H1 (cell line): ENCODE results near the gene ENDOU. TPM values are rescaled to one million over a fixed set of nuclear protein-coding genes. Genes with fewer than 3 reads are reported as not detected.

Experiments used
- CTCF ChIA-PET: fragments of 300-600 bp; sonication (Branson Sonifier 250); formaldehyde crosslinking; loops from one replicate; lab custom pipeline; 2021; ENCODE audit not compliant: partially characterized antibody; lab: Charles Lee
- POLR2A ChIA-PET: fragments of 300-600 bp; sonication (Branson Sonifier 250); formaldehyde crosslinking; loops from one replicate; lab custom pipeline; 2021; ENCODE audit warnings: inconsistent platforms; ENCODE audit not compliant: partially characterized antibody; lab: Charles Lee
- DNase-seq, 2 experiments: peaks; one replicate each; pipeline versions ENCODE4 v3.0.0 to v3.0.0-alpha.2; 2010 to 2022; ENCODE audit warnings: low spot score in 2 of 2, low read depth in 1 of 2, mixed read lengths in 1 of 2
- FAIRE-seq: peaks from 2 replicates; lab custom pipeline; 2011; peaks lifted over from hg19 to GRCh38; lab: Jason Lieb, UNC
- H2AFZ ChIP-seq: 2 replicates; pipeline ENCODE4 v1.8.1; 2012; ENCODE audit warnings: low read length, inconsistent platforms
- H2AK5ac ChIP-seq: 2 replicates; pipeline ENCODE4 v1.6.1; 2013; ENCODE audit warnings: low read depth, low read length
- H2BK120ac ChIP-seq: replicated peaks from 2 replicates; pipeline ENCODE3; 2013; ENCODE audit warnings: low read depth, low read length, inconsistent platforms
- H2BK12ac ChIP-seq: 2 replicates; pipeline ENCODE4 v1.6.1; 2013; ENCODE audit warnings: low read depth, low read length
- H2BK15ac ChIP-seq: 2 replicates; pipeline ENCODE4 v1.6.1; 2013; ENCODE audit warnings: low read length
- H2BK20ac ChIP-seq: 2 replicates; pipeline ENCODE4 v1.6.1; 2013; ENCODE audit warnings: low read length
- H2BK5ac ChIP-seq: 2 replicates; pipeline ENCODE4 v1.6.1; 2013; ENCODE audit warnings: low read depth, low read length
- H3K14ac ChIP-seq: 2 replicates; pipeline ENCODE4 v1.6.1; 2013; ENCODE audit warnings: inconsistent platforms; ENCODE audit not compliant: insufficient read length
- H3K18ac ChIP-seq: 2 replicates; pipeline ENCODE4 v1.6.1; 2013; ENCODE audit warnings: low read length; ENCODE audit errors: extremely low read depth
- H3K23ac ChIP-seq: 2 replicates; pipeline ENCODE4 v1.6.1; 2013; ENCODE audit warnings: inconsistent platforms; ENCODE audit not compliant: insufficient read length
- H3K23me2 ChIP-seq: 2 replicates; pipeline ENCODE4 v1.6.1; 2013; ENCODE audit warnings: low read depth, low read length
- H3K27ac ChIP-seq: 2 replicates; pipeline ENCODE4 v1.6.1; 2011; ENCODE audit warnings: low read depth, low read length, inconsistent platforms
- H3K27me3 ChIP-seq, 4 experiments: replicated peaks in 1 of 4; 1 replicate in 1 of 4; 2 replicates in 3 of 4; pipeline versions ENCODE4 v1.6.1 to v1.8.1; 2011 to 2013; ENCODE audit warnings: low read length in 3 of 4, mild to moderate bottlenecking in 3 of 4, inconsistent platforms in 2 of 4, mixed read lengths in 2 of 4, moderate library complexity in 1 of 4; ENCODE audit not compliant: control insufficient read depth in 3 of 4, insufficient read depth in 3 of 4; ENCODE audit errors: extremely low read depth in 1 of 4
- H3K36me3 ChIP-seq, 4 experiments: 2 replicates each; pipeline versions ENCODE4 v1.6.1 to v1.8.1; 2011 to 2013; ENCODE audit warnings: mild to moderate bottlenecking in 4 of 4, low read length in 3 of 4, moderate library complexity in 2 of 4, control low read depth in 1 of 4, inconsistent platforms in 1 of 4; ENCODE audit not compliant: insufficient read depth in 4 of 4, control insufficient read depth in 2 of 4
- H3K4ac ChIP-seq: replicated peaks from 2 replicates; pipeline ENCODE3; 2013; ENCODE audit warnings: low read length, low read depth, mixed read lengths, inconsistent platforms; ENCODE audit not compliant: insufficient read length
- H3K4me1 ChIP-seq, 4 experiments: replicated peaks in 1 of 4; 1 replicate in 1 of 4; 2 replicates in 3 of 4; pipeline versions ENCODE4 v1.6.1 to v1.8.1; 2011 to 2013; ENCODE audit warnings: low read length in 3 of 4, inconsistent platforms in 2 of 4, mixed read lengths in 1 of 4; ENCODE audit not compliant: insufficient read depth in 4 of 4, control insufficient read depth in 3 of 4
- H3K4me2 ChIP-seq, 2 experiments: 2 replicates each; pipeline versions ENCODE4 v1.6.1 to v1.8.1; 2011 to 2013; ENCODE audit warnings: low read depth in 2 of 2, low read length in 2 of 2, control low read depth in 1 of 2, inconsistent platforms in 1 of 2, mild to moderate bottlenecking in 1 of 2; ENCODE audit not compliant: insufficient read depth in 1 of 2
- H3K4me3 ChIP-seq, 4 experiments: fragments of 200-600, 300-600 bp in 1 of 4; sonication (generic), shearing (Covaris generic), sonication (Bioruptor Twin) in 1 of 4; 2 replicates each; pipeline versions ENCODE4 v1.5.1 to v1.8.1; 2011 to 2016; ENCODE audit warnings: low read length in 4 of 4, low read depth in 3 of 4, control low read depth in 2 of 4, inconsistent platforms in 2 of 4, mild to moderate bottlenecking in 2 of 4, mixed read lengths in 1 of 4, moderate library complexity in 1 of 4; ENCODE audit not compliant: insufficient read depth in 2 of 4; ENCODE audit errors: extremely low read depth in 1 of 4
- H3K56ac ChIP-seq: replicated peaks from 2 replicates; pipeline ENCODE3; 2013; ENCODE audit warnings: low read depth, mild to moderate bottlenecking, mixed read lengths, low read length, inconsistent platforms; ENCODE audit not compliant: insufficient read length
- H3K79me1 ChIP-seq: 2 replicates; pipeline ENCODE4 v1.6.1; 2013; ENCODE audit warnings: low read depth, low read length, control low read depth
- H3K79me2 ChIP-seq, 2 experiments: 2 replicates each; pipeline versions ENCODE4 v1.6.1 to v1.8.1; 2012 to 2013; ENCODE audit warnings: low read length in 2 of 2, mild to moderate bottlenecking in 2 of 2, inconsistent platforms in 1 of 2; ENCODE audit not compliant: insufficient read depth in 2 of 2, control insufficient read depth in 1 of 2
- H3K9ac ChIP-seq, 4 experiments: replicated peaks in 1 of 4; 1 replicate in 1 of 4; 2 replicates in 3 of 4; pipeline versions ENCODE4 v1.6.1 to v1.8.1; 2011 to 2013; ENCODE audit warnings: low read depth in 3 of 4, low read length in 3 of 4, control low read depth in 2 of 4, mild to moderate bottlenecking in 2 of 4, moderate library complexity in 2 of 4, inconsistent platforms in 1 of 4; ENCODE audit errors: extremely low read depth in 1 of 4
- H3K9me3 ChIP-seq, 2 experiments: 2 replicates each; pipeline versions ENCODE4 v1.6.1 to v1.8.1; 2012 to 2013; ENCODE audit warnings: mild to moderate bottlenecking in 2 of 2, moderate library complexity in 2 of 2, control low read depth in 1 of 2, inconsistent platforms in 1 of 2, low read depth in 1 of 2, low read length in 1 of 2, mixed read lengths in 1 of 2; ENCODE audit not compliant: insufficient read depth in 2 of 2
- H4K20me1 ChIP-seq, 2 experiments: replicated peaks in 1 of 2; 2 replicates each; pipeline versions ENCODE3 to v1.8.1; 2011 to 2013; ENCODE audit warnings: inconsistent platforms in 2 of 2, low read length in 2 of 2, mild to moderate bottlenecking in 1 of 2; ENCODE audit not compliant: insufficient read depth in 2 of 2, control insufficient read depth in 1 of 2
- H4K5ac ChIP-seq: 2 replicates; pipeline ENCODE4 v1.6.1; 2013; ENCODE audit warnings: low read length, low read depth, mixed read lengths, inconsistent platforms; ENCODE audit not compliant: insufficient read length
- H4K8ac ChIP-seq: 2 replicates; pipeline ENCODE4 v1.8.0; 2013; ENCODE audit warnings: mild to moderate bottlenecking, moderate library complexity, low read length, inconsistent platforms; ENCODE audit not compliant: insufficient read depth; ENCODE audit errors: extremely low read depth
- H4K91ac ChIP-seq: replicated peaks from 2 replicates; pipeline ENCODE3; 2013; ENCODE audit warnings: low read length, mixed read lengths, inconsistent platforms; ENCODE audit not compliant: insufficient read length
- ASH2L ChIP-seq: fragments of 200-600, 300-600 bp; sonication (generic); IDR thresholded peaks from one replicate; pipeline ENCODE4 v1.7.1; 2017; ENCODE audit warnings: low read length
- BCL11A ChIP-seq, 2 experiments: IDR thresholded peaks; one replicate each; pipeline ENCODE4 v1.6.1; 2011; ENCODE audit warnings: low read depth in 2 of 2, low read length in 2 of 2, mild to moderate bottlenecking in 2 of 2
- CBX8 ChIP-seq: fragments of 300-800, 300-1000 bp; sonication (generic); IDR thresholded peaks from 2 replicates; pipeline ENCODE4 v1.7.1; 2016; ENCODE audit warnings: low read depth, low read length, borderline replicate concordance
- E2F6 ChIP-seq: IDR thresholded peaks from 2 replicates; pipeline ENCODE4 v1.6.1; 2012; ENCODE audit warnings: inconsistent platforms
- HDAC6 ChIP-seq: IDR thresholded peaks from one replicate; pipeline ENCODE4 v1.7.1; 2012; ENCODE audit warnings: low read depth, mild to moderate bottlenecking, inconsistent platforms, low read length, moderate library complexity
- KDM4A ChIP-seq: IDR thresholded peaks from one replicate; pipeline ENCODE4 v1.7.1; 2012; ENCODE audit warnings: low read depth, mild to moderate bottlenecking, moderate library complexity, low read length, inconsistent platforms; ENCODE audit not compliant: severe bottlenecking
- RBBP5 ChIP-seq: IDR thresholded peaks from 2 replicates; pipeline ENCODE4 v1.7.1; 2012; ENCODE audit warnings: low read depth, mild to moderate bottlenecking, inconsistent platforms, low read length, moderate library complexity, borderline replicate concordance
- SIX5 ChIP-seq: IDR thresholded peaks from 2 replicates; pipeline ENCODE4 v1.6.1; 2011; ENCODE audit warnings: mild to moderate bottlenecking, low read depth, low read length
- SUZ12 ChIP-seq: fragments of 200-600 bp; sonication (generic); IDR thresholded peaks from 2 replicates; pipeline ENCODE4 v1.6.1; 2012; ENCODE audit warnings: mild to moderate bottlenecking, inconsistent platforms, low read length, moderate library complexity, mixed read lengths
- WGBS, 2 experiments: shearing (Covaris generic) in 1 of 2; methylation state at CpG; one replicate each; pipeline versions ENCODE4 v1.1.6 to v1.1.7; 2013 to 2015; ENCODE audit warnings: low lambda C conversion rate in 2 of 2, mixed read lengths in 2 of 2, inconsistent platforms in 1 of 2, low coverage in 1 of 2, missing lambda C conversion rate in 1 of 2; ENCODE audit not compliant: insufficient replicate concordance in 2 of 2, insufficient coverage in 1 of 2, insufficient read length in 1 of 2; ENCODE audit errors: extremely low coverage in 1 of 2, missing lambda C conversion rate in 1 of 2; 5-methylcytosine and 5-hydroxymethylcytosine counted together
- polyA plus RNA-seq, 7 experiments: library from polyadenylated mRNA; depleted of rRNA in 3 of 7; stranded (reverse) in 5 of 7; unstranded in 2 of 7; fragments of >200 nt in 5 of 7; fragments of 200-250 nt in 2 of 7; gene quantifications; 1 replicate in 5 of 7; 2 replicates in 1 of 7; 4 replicates in 1 of 7; pipeline versions ENCODE4 v1.2.1 to v1.2.3, GENCODE V29; 2011 to 2013; ENCODE audit warnings: missing spikeins in 2 of 7, mixed read lengths in 2 of 7
- total RNA-seq: library from RNA; stranded (reverse); fragmentation: NEBNext Ultra II Directional; extraction: Animal tissue kit (Norgen Biotek cat#: 25700); gene quantifications from 2 replicates; pipeline ENCODE4 v1.2.1, GENCODE V29; 2021

Gene ENDOU
- total and polyA plus RNA-seq, 2 of the 8 experiments (the other 6 are each of a cell fraction or from before 2014, with no cell fraction given): not detected

- Histone ChIP-seq H2BK120ac (no peak overlapping the region), H3K79me1 (no peaks in the 10 kb centered on the region), H3K23ac (no peak overlapping the region), H2BK15ac (no peak overlapping the region), H3K14ac (no peak overlapping the region), H4K8ac (no peak overlapping the region), H3K36me3 (no peaks in the 10 kb centered on the region), H2AFZ (no peak overlapping the region), H3K27me3 (0 out of 7 replicates have a peak, but pooled peaks cover 0 to 2% (median 0%) of the 10 kb centered on the region in 4 experiments), H3K23me2 (no peaks in the 10 kb centered on the region), H3K9ac (no peak overlapping the region), H3K9me3 (no peaks in the 10 kb centered on the region), H2BK20ac (no peak overlapping the region), H4K20me1 (no peaks in the 10 kb centered on the region), H3K4me1 (peaks cover 0 to under 1% (median 0%) of the 10 kb centered on the region in 4 experiments; a peak in 2 of 7 replicates), H2BK12ac (no peak overlapping the region), H3K79me2 (no peaks in the 10 kb centered on the region), H3K4ac (no peak overlapping the region), H3K27ac (no peak overlapping the region), H3K4me2 (no peak overlapping the region), H3K4me3 (no peak overlapping the region), H2BK5ac (no peak overlapping the region), H4K91ac (no peak overlapping the region), H2AK5ac (no peak overlapping the region), H4K5ac (no peak overlapping the region), H3K56ac (no peak overlapping the region), H3K18ac (no peak overlapping the region)
- DNase-seq (no peak), FAIRE-seq (no peak)
- CTCF ChIA-PET: interaction anchor here (23.1 to 64.6 kb wide), 3 partner anchors 15 to 50 kb away, joined by 460 to 2442 read pairs (median 892); partner anchors contain the start of genes RAPGEF3 and SLC48A1
- POLR2A ChIA-PET: interaction anchor here (1.5 kb wide), 1 partner anchor 12 kb away, joined by 4 read pairs; no protein-coding TSS in a partner anchor
- WGBS, 2 experiments: 74% methylated on average over 3 of the region's 3 CpGs; no CpG with 5 or more reads in 1 of the 2 experiments
- TF ChIP-seq KDM4A: no peak
- TF ChIP-seq RBBP5: no peak
- no peak for TF ChIP-seq ASH2L
- no peak for TF ChIP-seq E2F6
- no peak for TF ChIP-seq SUZ12
- no peak for TF ChIP-seq BCL11A (IDR thresholded peaks at IDR 0.05; ENCODE audit: low read depth in 2 of 2, low read length in 2 of 2)
- no peak for TF ChIP-seq HDAC6
- TF ChIP-seq SIX5: no peak
- no peak for TF ChIP-seq CBX8
Measured at GRCh38 chr12:47729233-47729632, 3.9 kb upstream of the ENDOU start.
